ENCODE data around the gene NPTX1.
A peak's percentile ranks its signal among the peaks of the same experiment; 100 is the strongest.

DNA sequence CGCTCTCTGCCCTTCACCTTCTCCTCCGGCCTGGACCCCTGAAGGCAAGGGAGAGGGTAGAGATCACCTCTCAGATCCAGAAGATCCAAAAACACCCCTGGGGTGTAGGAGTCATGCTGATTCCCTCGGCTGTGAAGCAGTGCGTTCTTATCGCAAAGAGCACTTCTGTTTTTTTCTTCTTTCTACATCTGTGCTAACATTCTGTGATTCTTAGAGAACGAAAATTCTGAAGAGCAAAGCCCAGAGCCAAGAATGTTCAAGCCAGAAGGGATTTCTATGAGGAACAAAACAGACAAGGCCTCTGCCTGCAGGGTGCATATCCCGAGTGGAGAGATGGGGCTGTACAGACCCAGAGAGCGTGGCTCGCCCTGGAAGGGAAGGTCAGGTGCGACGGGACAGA, 17.2 kb downstream of the NPTX1 start:
- TF ChIP-seq CTCF (IDR thresholded peaks at IDR 0.05; ENCODE audit: insufficient read depth, low read length), result no peak
- no peak for TF ChIP-seq POLR2AphosphoS5 (IDR thresholded peaks at IDR 0.05; ENCODE audit: low read depth)
- TF ChIP-seq, protein P1, sequence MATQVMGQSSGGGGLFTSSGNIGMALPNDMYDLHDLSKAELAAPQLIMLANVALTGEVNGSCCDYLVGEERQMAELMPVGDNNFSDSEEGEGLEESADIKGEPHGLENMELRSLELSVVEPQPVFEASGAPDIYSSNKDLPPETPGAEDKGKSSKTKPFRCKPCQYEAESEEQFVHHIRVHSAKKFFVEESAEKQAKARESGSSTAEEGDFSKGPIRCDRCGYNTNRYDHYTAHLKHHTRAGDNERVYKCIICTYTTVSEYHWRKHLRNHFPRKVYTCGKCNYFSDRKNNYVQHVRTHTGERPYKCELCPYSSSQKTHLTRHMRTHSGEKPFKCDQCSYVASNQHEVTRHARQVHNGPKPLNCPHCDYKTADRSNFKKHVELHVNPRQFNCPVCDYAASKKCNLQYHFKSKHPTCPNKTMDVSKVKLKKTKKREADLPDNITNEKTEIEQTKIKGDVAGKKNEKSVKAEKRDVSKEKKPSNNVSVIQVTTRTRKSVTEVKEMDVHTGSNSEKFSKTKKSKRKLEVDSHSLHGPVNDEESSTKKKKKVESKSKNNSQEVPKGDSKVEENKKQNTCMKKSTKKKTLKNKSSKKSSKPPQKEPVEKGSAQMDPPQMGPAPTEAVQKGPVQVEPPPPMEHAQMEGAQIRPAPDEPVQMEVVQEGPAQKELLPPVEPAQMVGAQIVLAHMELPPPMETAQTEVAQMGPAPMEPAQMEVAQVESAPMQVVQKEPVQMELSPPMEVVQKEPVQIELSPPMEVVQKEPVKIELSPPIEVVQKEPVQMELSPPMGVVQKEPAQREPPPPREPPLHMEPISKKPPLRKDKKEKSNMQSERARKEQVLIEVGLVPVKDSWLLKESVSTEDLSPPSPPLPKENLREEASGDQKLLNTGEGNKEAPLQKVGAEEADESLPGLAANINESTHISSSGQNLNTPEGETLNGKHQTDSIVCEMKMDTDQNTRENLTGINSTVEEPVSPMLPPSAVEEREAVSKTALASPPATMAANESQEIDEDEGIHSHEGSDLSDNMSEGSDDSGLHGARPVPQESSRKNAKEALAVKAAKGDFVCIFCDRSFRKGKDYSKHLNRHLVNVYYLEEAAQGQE (IDR thresholded peaks at IDR 0.05; ENCODE audit: insufficient replicate concordance, low read depth), result no peak
- 0 out of 2 replicates have a peak, but pooled peaks have one; percentile 12 for TF ChIP-seq SPI1 (IDR thresholded peaks at IDR 0.05; ENCODE audit: borderline replicate concordance, low read depth)
- no peak for TF ChIP-seq GABPA (IDR thresholded peaks at IDR 0.05; ENCODE audit: low read depth)
